ENCODE data around the gene SMYD2. TPM values are rescaled to one million over a fixed set of nuclear protein-coding genes. Genes with fewer than 3 reads are reported as not detected.

SMYD2 gene
- total and polyA plus RNA-seq, 2 of the 8 experiments (the other 6 are each of a cell fraction or from before 2014, with no cell fraction given): 3.0 to 5.2 TPM

DNA sequence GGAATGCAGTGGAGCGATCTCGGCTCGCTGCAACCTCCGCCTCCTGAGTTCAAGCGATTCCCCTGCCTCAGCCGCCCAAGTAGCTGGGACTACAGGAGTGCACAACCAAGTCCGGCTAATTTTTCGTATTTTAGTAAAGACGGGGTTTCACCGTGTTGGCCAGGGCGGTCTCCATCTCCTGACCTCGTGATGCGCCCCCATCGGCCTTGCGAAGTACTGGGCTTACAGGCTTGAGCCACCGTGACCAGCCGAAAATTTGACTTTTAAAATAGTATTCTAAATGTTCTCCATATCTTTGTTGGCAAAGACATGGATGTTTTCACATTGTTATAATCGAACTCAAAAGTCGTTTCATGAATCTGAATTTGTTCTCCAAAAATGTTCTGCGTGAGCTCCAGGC, 36.7 kb upstream of the SMYD2 start (continued):
- TF ChIP-seq CBX8 (IDR thresholded peaks at IDR 0.05; ENCODE audit: borderline replicate concordance, low read depth, low read length): no peak
- TF ChIP-seq SIRT6 (IDR thresholded peaks at IDR 0.05; ENCODE audit: low read length): no peak
- no peak for TF ChIP-seq YY1 (IDR thresholded peaks at IDR 0.05; ENCODE audit: low read depth, low read length)
- TF ChIP-seq, protein P1, sequence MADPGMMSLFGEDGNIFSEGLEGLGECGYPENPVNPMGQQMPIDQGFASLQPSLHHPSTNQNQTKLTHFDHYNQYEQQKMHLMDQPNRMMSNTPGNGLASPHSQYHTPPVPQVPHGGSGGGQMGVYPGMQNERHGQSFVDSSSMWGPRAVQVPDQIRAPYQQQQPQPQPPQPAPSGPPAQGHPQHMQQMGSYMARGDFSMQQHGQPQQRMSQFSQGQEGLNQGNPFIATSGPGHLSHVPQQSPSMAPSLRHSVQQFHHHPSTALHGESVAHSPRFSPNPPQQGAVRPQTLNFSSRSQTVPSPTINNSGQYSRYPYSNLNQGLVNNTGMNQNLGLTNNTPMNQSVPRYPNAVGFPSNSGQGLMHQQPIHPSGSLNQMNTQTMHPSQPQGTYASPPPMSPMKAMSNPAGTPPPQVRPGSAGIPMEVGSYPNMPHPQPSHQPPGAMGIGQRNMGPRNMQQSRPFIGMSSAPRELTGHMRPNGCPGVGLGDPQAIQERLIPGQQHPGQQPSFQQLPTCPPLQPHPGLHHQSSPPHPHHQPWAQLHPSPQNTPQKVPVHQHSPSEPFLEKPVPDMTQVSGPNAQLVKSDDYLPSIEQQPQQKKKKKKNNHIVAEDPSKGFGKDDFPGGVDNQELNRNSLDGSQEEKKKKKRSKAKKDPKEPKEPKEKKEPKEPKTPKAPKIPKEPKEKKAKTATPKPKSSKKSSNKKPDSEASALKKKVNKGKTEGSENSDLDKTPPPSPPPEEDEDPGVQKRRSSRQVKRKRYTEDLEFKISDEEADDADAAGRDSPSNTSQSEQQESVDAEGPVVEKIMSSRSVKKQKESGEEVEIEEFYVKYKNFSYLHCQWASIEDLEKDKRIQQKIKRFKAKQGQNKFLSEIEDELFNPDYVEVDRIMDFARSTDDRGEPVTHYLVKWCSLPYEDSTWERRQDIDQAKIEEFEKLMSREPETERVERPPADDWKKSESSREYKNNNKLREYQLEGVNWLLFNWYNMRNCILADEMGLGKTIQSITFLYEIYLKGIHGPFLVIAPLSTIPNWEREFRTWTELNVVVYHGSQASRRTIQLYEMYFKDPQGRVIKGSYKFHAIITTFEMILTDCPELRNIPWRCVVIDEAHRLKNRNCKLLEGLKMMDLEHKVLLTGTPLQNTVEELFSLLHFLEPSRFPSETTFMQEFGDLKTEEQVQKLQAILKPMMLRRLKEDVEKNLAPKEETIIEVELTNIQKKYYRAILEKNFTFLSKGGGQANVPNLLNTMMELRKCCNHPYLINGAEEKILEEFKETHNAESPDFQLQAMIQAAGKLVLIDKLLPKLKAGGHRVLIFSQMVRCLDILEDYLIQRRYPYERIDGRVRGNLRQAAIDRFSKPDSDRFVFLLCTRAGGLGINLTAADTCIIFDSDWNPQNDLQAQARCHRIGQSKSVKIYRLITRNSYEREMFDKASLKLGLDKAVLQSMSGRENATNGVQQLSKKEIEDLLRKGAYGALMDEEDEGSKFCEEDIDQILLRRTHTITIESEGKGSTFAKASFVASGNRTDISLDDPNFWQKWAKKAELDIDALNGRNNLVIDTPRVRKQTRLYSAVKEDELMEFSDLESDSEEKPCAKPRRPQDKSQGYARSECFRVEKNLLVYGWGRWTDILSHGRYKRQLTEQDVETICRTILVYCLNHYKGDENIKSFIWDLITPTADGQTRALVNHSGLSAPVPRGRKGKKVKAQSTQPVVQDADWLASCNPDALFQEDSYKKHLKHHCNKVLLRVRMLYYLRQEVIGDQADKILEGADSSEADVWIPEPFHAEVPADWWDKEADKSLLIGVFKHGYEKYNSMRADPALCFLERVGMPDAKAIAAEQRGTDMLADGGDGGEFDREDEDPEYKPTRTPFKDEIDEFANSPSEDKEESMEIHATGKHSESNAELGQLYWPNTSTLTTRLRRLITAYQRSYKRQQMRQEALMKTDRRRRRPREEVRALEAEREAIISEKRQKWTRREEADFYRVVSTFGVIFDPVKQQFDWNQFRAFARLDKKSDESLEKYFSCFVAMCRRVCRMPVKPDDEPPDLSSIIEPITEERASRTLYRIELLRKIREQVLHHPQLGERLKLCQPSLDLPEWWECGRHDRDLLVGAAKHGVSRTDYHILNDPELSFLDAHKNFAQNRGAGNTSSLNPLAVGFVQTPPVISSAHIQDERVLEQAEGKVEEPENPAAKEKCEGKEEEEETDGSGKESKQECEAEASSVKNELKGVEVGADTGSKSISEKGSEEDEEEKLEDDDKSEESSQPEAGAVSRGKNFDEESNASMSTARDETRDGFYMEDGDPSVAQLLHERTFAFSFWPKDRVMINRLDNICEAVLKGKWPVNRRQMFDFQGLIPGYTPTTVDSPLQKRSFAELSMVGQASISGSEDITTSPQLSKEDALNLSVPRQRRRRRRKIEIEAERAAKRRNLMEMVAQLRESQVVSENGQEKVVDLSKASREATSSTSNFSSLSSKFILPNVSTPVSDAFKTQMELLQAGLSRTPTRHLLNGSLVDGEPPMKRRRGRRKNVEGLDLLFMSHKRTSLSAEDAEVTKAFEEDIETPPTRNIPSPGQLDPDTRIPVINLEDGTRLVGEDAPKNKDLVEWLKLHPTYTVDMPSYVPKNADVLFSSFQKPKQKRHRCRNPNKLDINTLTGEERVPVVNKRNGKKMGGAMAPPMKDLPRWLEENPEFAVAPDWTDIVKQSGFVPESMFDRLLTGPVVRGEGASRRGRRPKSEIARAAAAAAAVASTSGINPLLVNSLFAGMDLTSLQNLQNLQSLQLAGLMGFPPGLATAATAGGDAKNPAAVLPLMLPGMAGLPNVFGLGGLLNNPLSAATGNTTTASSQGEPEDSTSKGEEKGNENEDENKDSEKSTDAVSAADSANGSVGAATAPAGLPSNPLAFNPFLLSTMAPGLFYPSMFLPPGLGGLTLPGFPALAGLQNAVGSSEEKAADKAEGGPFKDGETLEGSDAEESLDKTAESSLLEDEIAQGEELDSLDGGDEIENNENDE (IDR thresholded peaks at IDR 0.05; ENCODE audit: insufficient replicate concordance, low read length): no peak
- TF ChIP-seq TAF1 (IDR thresholded peaks at IDR 0.05; ENCODE audit: low read depth, low read length): no peak

Data from H1 (cell line).